Glutamatergic neuron (in vitro differentiated cells): ENCODE measurements around the gene PAQR8. TPM values are rescaled to one million over a fixed set of nuclear protein-coding genes. Genes with fewer than 3 reads are reported as not detected.

Experiments used
- DNase-seq: peaks from one replicate; pipeline ENCODE4 v3.0.0; 2022
- H3K27ac Mint-ChIP-seq: one replicate; pipeline ENCODE4 v1.8.0; 2020; ENCODE audit warnings: mild to moderate bottlenecking, mixed read lengths, inconsistent platforms; ENCODE audit not compliant: unreplicated experiment
- H3K27me3 Mint-ChIP-seq: one replicate; pipeline ENCODE4 v1.8.0; 2020; ENCODE audit warnings: mild to moderate bottlenecking, moderate library complexity, mixed read lengths, inconsistent platforms; ENCODE audit not compliant: unreplicated experiment
- H3K36me3 Mint-ChIP-seq: one replicate; pipeline ENCODE4 v1.8.0; 2020; ENCODE audit warnings: mild to moderate bottlenecking, mixed read lengths, inconsistent platforms; ENCODE audit not compliant: unreplicated experiment
- H3K4me1 Mint-ChIP-seq: one replicate; pipeline ENCODE4 v1.8.0; 2020; ENCODE audit warnings: mild to moderate bottlenecking, low read depth, mixed read lengths, inconsistent platforms; ENCODE audit not compliant: unreplicated experiment
- H3K4me3 Mint-ChIP-seq: one replicate; pipeline ENCODE4 v1.8.0; 2020; ENCODE audit warnings: mild to moderate bottlenecking, mixed read lengths, inconsistent platforms; ENCODE audit not compliant: unreplicated experiment
- H3K9me3 Mint-ChIP-seq: one replicate; pipeline ENCODE4 v1.8.0; 2020; ENCODE audit warnings: mild to moderate bottlenecking, moderate library complexity, mixed read lengths, inconsistent platforms; ENCODE audit not compliant: unreplicated experiment
- total RNA-seq: library from RNA; stranded (reverse); fragmentation: NEBNext Ultra II Directional; extraction: Animal tissue kit (Norgen Biotek cat#: 25700); gene quantifications from one replicate; pipeline ENCODE4 v1.2.1, GENCODE V29; 2021; ENCODE audit not compliant: unreplicated experiment
- TF ChIP-seq, protein P1 (sequence below): fragments of 200-600 bp; sonication (generic); IDR thresholded peaks from one replicate; pipeline ENCODE4 v1.5.0; 2021; ENCODE audit not compliant: partially characterized antibody, unreplicated experiment

PAQR8 gene
- total RNA-seq, 1 donor from 2014 or later: 2.7 TPM

DNA sequence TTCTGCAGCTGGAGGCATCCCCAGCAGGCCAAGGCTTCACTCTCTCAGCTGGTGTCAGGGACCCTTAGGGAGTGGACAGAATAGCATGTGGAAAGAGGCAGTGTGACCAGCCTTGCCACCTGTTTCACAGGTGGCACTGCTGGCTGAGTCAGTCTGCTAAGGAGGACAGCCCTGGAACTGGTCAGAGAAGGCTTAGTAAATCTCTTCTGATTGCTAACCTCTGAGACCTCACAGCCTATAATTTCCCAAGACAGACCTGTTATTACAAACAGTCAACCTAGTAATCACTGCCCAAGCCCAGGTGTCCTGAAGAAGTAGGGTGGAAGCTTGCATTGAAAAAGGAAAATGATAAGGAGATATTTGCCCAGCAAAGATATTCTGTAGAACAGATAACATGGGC is 26.4 kb upstream of the PAQR8 start:
- Mint-ChIP-seq H3K36me3 (no peaks in the 10 kb centered on the region), H3K4me3 (no peak overlapping the region), H3K27ac (no peak overlapping the region), H3K27me3 (no peaks in the 10 kb centered on the region), H3K4me1 (no peaks in the 10 kb centered on the region), H3K9me3 (no peaks in the 10 kb centered on the region)
- TF ChIP-seq, protein P1, sequence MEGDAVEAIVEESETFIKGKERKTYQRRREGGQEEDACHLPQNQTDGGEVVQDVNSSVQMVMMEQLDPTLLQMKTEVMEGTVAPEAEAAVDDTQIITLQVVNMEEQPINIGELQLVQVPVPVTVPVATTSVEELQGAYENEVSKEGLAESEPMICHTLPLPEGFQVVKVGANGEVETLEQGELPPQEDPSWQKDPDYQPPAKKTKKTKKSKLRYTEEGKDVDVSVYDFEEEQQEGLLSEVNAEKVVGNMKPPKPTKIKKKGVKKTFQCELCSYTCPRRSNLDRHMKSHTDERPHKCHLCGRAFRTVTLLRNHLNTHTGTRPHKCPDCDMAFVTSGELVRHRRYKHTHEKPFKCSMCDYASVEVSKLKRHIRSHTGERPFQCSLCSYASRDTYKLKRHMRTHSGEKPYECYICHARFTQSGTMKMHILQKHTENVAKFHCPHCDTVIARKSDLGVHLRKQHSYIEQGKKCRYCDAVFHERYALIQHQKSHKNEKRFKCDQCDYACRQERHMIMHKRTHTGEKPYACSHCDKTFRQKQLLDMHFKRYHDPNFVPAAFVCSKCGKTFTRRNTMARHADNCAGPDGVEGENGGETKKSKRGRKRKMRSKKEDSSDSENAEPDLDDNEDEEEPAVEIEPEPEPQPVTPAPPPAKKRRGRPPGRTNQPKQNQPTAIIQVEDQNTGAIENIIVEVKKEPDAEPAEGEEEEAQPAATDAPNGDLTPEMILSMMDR: no peak
- DNase-seq: no peak

DNA sequence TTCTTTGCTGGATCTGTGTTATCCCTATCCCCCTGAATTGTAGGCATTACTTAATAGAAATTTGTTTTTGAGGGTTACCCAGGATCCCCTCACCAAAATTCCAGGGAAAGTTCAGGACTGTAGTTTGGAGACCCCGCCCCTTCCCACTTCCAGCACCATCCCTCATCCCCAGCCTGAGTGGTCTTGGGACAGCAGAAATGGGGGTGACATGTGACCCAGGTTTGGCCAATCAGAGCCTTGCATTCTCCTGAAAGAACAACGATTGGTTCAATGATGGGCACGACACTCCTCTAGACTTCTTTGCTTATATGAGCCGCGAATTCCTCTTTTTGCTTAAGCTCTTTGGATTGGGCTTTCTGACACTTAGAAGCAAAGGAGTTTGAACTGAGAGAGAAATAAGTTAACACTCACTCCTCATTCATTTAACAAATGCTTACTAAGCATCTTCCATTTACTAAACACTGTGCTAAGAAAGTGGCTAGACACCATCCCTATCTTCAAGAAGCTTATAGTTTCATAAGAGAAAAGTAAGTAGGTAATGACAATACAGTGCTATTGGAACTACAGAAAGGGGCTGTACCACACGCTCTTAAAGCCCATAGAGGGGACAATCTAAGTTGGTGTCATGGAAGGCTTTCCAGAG is 24.9 kb upstream of the PAQR8 start:
- Mint-ChIP-seq H3K27ac (no peak overlapping the region), H3K27me3 (no peaks in the 10 kb centered on the region), H3K36me3 (no peaks in the 10 kb centered on the region), H3K9me3 (no peaks in the 10 kb centered on the region), H3K4me1 (no peaks in the 10 kb centered on the region), H3K4me3 (no peak overlapping the region)
- DNase-seq: no peak
- TF ChIP-seq, protein P1: no peak

DNA sequence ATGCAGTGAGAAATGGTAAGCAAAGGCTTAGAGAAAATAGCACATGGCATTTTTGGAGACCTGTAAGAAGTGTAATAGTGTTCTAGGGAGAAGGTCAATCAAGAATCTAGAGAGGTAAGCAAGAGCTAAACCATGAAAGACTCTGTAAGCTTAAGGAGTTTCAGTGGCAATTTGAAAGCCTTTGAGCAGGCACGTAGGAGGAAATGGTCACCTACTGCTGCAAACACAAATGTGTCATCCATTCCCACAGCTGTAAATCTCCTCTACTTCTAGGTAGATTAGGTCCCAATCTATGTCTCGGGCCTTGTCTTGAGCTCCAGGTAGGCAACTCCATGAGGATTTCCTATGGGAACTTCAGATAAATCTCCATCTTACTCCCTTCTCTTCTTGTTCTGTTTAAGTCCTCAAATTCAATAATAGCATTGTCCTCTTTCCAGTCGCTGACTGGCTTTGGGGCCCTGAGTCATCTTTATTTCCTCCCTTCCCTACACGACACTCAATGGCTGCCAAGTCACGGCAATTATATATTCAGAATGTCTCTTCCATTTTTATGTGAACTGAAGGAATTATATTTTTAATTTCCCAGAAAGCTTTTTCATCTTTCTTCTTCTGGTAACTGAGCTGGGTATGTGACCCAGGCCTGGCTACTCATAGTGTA is 24.2 kb upstream of the PAQR8 start:
- TF ChIP-seq, protein P1: no peak
- H3K4me3 Mint-ChIP-seq: no peak overlapping the region
- H3K27ac Mint-ChIP-seq: no peak overlapping the region
- H3K27me3 Mint-ChIP-seq: no peaks in the 10 kb centered on the region
- no peaks in the 10 kb centered on the region for H3K4me1 Mint-ChIP-seq
- DNase-seq: no peak
- no peaks in the 10 kb centered on the region for H3K36me3 Mint-ChIP-seq
- no peaks in the 10 kb centered on the region for H3K9me3 Mint-ChIP-seq

DNA sequence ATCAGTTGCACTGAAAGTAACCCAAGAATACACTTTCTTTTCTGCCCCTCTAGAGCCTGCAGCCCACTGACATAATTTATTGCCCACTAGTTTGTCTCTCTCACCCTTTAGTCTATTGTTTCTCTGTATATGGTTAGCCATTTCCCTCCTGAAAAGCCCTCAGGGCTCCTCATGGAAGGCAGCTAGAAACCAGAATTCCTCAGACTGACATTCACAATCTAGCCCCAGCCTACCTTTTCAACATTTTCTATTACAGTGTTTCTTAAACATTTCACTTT is 21.4 kb upstream of the PAQR8 start:
- DNase-seq: no peak
- H3K36me3 Mint-ChIP-seq: no peaks in the 10 kb centered on the region
- peaks cover 2% of the 10 kb centered on the region for H3K9me3 Mint-ChIP-seq
- H3K4me1 Mint-ChIP-seq: no peaks in the 10 kb centered on the region
- no peak overlapping the region for H3K4me3 Mint-ChIP-seq
- TF ChIP-seq, protein P1: no peak
- no peaks in the 10 kb centered on the region for H3K27me3 Mint-ChIP-seq
- H3K27ac Mint-ChIP-seq: no peak overlapping the region

DNA sequence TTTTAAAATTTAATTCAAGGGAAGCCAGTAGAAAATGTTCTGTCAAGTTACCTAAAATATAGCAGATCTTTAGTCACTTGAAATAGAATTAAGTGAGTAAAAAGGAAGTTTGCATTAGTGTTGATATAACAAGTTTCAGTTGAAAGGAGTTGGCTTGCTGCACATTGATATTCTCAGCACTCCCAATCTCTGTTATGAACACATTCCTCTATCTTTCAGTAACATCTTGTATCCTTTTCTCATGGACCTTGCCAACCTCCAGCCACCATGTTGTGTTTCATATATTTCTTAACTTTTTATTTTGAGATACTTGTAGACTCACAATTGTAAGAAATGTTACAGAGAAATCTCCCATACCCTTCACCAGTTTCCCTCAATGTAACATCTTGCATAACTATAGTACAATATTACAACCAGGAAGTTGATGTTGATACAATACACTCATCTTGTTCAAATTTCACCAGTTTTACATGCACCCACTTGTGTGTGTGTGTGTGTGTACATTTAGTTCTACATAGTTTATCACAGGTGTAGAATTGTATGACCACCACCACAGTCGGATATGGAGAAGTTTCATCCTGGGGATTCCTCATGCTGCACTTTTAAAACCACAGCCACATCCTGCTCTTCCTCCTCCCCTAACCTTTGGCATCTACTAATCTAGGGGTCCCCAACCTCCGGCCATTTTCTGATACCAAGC is 20.2 kb upstream of the PAQR8 start:
- TF ChIP-seq, protein P1: no peak
- Mint-ChIP-seq H3K4me1 (no peaks in the 10 kb centered on the region), H3K4me3 (no peak overlapping the region), H3K27ac (no peak overlapping the region), H3K27me3 (no peaks in the 10 kb centered on the region), H3K36me3 (no peaks in the 10 kb centered on the region), H3K9me3 (peaks cover 2% of the 10 kb centered on the region)
- no peak for DNase-seq
